Measurements from ENCODE around the gene SMARCE1.

The SMARCE1 gene

DNA sequence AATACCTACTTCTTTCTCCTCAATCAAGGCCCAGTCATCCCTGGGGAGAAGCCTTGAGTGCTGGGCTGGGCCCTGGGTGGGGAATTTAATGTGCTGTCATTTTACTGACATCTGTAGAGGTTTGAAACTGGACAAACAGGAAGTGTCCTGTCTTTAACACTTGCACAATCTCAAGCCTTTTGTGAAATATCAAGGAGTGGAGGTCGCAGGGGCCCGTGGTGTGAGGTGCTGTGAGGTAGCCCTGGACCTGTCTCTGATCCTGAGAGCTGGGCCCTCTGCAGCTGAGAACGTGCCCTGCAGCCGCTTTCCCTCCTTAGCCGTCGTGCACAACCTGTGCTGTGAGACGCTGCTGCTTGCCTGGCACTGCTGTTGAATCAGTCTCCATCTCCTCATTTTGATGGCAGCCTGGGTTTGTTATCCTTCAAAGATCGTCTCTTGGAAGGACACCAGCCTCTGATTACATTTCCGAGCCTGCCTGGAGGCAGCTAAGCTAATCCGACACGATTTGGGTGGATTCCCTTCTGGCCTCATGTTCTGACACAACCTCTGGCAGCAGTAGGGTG lies 29.9 kb downstream of the SMARCE1 start:
- Histone ChIP-seq H3K27ac (ENCODE audit: extremely low read depth, low read depth, low read length) (no peak overlapping the region), H3K36me3 (ENCODE audit: control insufficient read depth in 2 of 2, insufficient read depth in 1 of 2, low read length in 2 of 2) (no peaks in the 10 kb centered on the region), H3K4me1 (ENCODE audit: control insufficient read depth, insufficient read depth, low read length) (no peaks in the 10 kb centered on the region), H3K4me3 (ENCODE audit: low read depth, low read length) (no peak overlapping the region), H3K9me3 (ENCODE audit: control insufficient read depth, insufficient read depth, low read depth, low read length) (no peaks in the 10 kb centered on the region)
- no peak for TF ChIP-seq ZNF529 (tag by site-specific recombination; IDR thresholded peaks at IDR 0.05; ENCODE audit: insufficient replicate concordance)
- TF ChIP-seq ZNF510 (tag by site-specific recombination; IDR thresholded peaks at IDR 0.05; ENCODE audit: insufficient replicate concordance): no peak
- no peak for TF ChIP-seq GLIS1 (tag by site-specific recombination; IDR thresholded peaks at IDR 0.05)
- TF ChIP-seq ZNF654 (tag by site-specific recombination; IDR thresholded peaks at IDR 0.05; ENCODE audit: low read depth): no peak
- TF ChIP-seq, protein P1, sequence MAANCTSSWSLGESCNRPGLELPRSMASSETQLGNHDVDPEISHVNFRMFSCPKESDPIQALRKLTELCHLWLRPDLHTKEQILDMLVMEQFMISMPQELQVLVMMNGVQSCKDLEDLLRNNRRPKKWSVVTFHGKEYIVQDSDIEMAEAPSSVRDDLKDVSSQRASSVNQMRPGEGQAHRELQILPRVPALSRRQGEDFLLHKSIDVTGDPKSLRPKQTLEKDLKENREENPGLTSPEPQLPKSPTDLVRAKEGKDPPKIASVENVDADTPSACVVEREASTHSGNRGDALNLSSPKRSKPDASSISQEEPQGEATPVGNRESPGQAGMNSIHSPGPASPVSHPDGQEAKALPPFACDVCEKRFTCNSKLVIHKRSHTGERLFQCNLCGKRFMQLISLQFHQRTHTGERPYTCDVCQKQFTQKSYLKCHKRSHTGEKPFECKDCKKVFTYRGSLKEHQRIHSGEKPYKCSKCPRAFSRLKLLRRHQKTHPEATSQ (tag by site-specific recombination; IDR thresholded peaks at IDR 0.05): no peak
- no peak for TF ChIP-seq BCL11A (tag by site-specific recombination; IDR thresholded peaks at IDR 0.05; ENCODE audit: low read depth)
- TF ChIP-seq, protein P2, sequence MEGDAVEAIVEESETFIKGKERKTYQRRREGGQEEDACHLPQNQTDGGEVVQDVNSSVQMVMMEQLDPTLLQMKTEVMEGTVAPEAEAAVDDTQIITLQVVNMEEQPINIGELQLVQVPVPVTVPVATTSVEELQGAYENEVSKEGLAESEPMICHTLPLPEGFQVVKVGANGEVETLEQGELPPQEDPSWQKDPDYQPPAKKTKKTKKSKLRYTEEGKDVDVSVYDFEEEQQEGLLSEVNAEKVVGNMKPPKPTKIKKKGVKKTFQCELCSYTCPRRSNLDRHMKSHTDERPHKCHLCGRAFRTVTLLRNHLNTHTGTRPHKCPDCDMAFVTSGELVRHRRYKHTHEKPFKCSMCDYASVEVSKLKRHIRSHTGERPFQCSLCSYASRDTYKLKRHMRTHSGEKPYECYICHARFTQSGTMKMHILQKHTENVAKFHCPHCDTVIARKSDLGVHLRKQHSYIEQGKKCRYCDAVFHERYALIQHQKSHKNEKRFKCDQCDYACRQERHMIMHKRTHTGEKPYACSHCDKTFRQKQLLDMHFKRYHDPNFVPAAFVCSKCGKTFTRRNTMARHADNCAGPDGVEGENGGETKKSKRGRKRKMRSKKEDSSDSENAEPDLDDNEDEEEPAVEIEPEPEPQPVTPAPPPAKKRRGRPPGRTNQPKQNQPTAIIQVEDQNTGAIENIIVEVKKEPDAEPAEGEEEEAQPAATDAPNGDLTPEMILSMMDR (tag by site-specific recombination; IDR thresholded peaks at IDR 0.05): no peak
- TF ChIP-seq, protein P3, sequence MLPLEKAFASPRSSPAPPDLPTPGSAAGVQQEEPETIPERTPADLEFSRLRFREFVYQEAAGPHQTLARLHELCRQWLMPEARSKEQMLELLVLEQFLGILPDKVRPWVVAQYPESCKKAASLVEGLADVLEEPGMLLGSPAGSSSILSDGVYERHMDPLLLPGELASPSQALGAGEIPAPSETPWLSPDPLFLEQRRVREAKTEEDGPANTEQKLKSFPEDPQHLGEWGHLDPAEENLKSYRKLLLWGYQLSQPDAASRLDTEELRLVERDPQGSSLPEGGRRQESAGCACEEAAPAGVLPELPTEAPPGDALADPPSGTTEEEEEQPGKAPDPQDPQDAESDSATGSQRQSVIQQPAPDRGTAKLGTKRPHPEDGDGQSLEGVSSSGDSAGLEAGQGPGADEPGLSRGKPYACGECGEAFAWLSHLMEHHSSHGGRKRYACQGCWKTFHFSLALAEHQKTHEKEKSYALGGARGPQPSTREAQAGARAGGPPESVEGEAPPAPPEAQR (tag by site-specific recombination; IDR thresholded peaks at IDR 0.05): no peak
- no peak for TF ChIP-seq ZBTB21 (tag by site-specific recombination; IDR thresholded peaks at IDR 0.05)
- no peak for TF ChIP-seq KLF9 (tag by site-specific recombination; IDR thresholded peaks at IDR 0.05; ENCODE audit: low read depth)
- ChIA-PET POLR2A (no interaction called here), CTCF (interaction anchor here (0.5 to 2.7 kb wide), 7 partner anchors 29 to 1049 kb away, joined by 3 to 20 read pairs (median 4); partner anchors contain the start of gene SMARCE1)

DNA sequence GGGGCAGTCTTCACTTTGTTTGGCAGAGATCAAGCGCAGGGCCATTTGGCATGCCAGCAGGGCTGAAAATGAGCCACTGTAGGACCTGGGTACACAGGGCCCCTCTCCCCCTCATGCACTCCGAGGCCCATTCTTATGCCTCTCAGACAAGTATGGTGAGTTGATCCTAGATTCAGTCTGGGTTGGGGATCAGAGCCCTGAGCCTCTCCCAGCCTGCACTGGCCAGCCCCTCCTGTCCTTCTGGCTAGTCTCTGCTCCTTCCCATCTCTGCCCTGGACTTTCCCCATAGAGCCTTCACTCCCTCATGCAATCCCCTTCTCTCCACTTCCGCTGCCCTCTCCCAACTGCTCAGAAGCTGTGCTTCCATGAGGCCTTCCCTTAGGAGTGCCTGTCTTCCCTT lies 31.0 kb downstream of the SMARCE1 start:
- ChIA-PET POLR2A (no interaction called here), CTCF (interaction anchor here (0.7 to 3.2 kb wide), 9 partner anchors 9 to 1050 kb away, joined by 3 to 16 read pairs (median 4); no protein-coding TSS in a partner anchor)
- H3K27ac ChIP-seq (ENCODE audit: extremely low read depth, low read depth, low read length): no peak overlapping the region

DNA sequence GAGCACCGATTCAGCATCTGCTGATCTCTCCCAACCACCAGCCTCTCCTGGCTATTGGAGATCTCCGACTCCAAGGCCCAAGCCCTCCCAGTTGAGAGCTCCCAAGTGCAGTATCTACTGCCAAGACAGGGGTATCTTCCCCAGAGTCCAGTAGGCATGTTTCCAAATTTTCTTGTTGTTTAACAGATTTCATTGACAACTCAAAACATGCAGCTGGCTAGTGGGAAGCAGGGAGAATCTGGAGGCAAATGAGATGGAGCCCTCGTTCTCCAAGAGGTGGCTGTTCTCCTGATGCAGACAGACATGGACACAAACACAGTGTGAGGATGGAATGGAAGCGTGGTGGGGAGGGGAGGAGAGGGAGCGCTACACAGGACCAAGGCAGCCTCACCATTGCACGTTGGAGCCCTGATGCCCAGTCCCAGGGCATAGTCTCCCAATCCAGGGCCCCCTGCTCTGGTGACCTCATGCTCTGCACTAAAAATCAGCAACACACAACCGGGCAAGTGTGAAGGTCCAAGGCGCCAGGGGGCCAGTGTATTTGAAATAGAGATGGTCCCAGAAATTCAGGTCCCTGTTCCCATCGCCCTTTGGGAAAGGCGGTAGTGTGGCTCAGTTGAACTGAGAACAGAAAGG lies 31.7 kb downstream of the SMARCE1 start:
- CTCF ChIA-PET: interaction anchor here (0.5 to 3.2 kb wide), 41 partner anchors 9 to 1051 kb away, joined by 3 to 26 read pairs (median 4); partner anchors contain the start of genes KRT222 and KRT24
- H3K27ac ChIP-seq (ENCODE audit: extremely low read depth, low read depth, low read length): no peak overlapping the region

More for the DNA sequence above, 31.0 kb downstream of the SMARCE1 start:
- Histone ChIP-seq H3K4me3 (ENCODE audit: low read depth, low read length) (no peak overlapping the region), H3K9me3 (ENCODE audit: control insufficient read depth, insufficient read depth, low read depth, low read length) (no peaks in the 10 kb centered on the region), H3K36me3 (ENCODE audit: control insufficient read depth in 2 of 2, insufficient read depth in 1 of 2, low read length in 2 of 2) (no peaks in the 10 kb centered on the region), H3K4me1 (ENCODE audit: control insufficient read depth, insufficient read depth, low read length) (no peaks in the 10 kb centered on the region)
- no peak for TF ChIP-seq ZNF555 (tag by site-specific recombination; conservative IDR thresholded peaks at IDR 0.05)
- peak; percentile 60 for TF ChIP-seq ZBTB17 (tag by site-specific recombination; IDR thresholded peaks at IDR 0.05)

More for the DNA sequence above, 31.7 kb downstream of the SMARCE1 start:
- Histone ChIP-seq H3K4me3 (ENCODE audit: low read depth, low read length) (no peak overlapping the region), H3K4me1 (ENCODE audit: control insufficient read depth, insufficient read depth, low read length) (no peaks in the 10 kb centered on the region), H3K36me3 (ENCODE audit: control insufficient read depth in 2 of 2, insufficient read depth in 1 of 2, low read length in 2 of 2) (no peaks in the 10 kb centered on the region), H3K9me3 (ENCODE audit: control insufficient read depth, insufficient read depth, low read depth, low read length) (no peaks in the 10 kb centered on the region)
- POLR2A ChIA-PET: interaction anchor here (1.4 kb wide), 1 partner anchor 11 kb away, joined by 4 read pairs; no protein-coding TSS in a partner anchor
- TF ChIP-seq, protein P4, sequence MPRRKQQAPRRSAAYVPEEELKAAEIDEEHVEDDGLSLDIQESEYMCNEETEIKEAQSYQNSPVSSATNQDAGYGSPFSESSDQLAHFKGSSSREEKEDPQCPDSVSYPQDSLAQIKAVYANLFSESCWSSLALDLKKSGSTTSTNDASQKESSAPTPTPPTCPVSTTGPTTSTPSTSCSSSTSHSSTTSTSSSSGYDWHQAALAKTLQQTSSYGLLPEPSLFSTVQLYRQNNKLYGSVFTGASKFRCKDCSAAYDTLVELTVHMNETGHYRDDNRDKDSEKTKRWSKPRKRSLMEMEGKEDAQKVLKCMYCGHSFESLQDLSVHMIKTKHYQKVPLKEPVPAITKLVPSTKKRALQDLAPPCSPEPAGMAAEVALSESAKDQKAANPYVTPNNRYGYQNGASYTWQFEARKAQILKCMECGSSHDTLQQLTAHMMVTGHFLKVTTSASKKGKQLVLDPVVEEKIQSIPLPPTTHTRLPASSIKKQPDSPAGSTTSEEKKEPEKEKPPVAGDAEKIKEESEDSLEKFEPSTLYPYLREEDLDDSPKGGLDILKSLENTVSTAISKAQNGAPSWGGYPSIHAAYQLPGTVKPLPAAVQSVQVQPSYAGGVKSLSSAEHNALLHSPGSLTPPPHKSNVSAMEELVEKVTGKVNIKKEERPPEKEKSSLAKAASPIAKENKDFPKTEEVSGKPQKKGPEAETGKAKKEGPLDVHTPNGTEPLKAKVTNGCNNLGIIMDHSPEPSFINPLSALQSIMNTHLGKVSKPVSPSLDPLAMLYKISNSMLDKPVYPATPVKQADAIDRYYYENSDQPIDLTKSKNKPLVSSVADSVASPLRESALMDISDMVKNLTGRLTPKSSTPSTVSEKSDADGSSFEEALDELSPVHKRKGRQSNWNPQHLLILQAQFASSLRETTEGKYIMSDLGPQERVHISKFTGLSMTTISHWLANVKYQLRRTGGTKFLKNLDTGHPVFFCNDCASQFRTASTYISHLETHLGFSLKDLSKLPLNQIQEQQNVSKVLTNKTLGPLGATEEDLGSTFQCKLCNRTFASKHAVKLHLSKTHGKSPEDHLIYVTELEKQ (tag by site-specific recombination; IDR thresholded peaks at IDR 0.05; ENCODE audit: borderline replicate concordance): no peak
- TF ChIP-seq ZNF394 (tag by site-specific recombination; IDR thresholded peaks at IDR 0.05; ENCODE audit: borderline replicate concordance): no peak
